ENCODE results near the gene MAVS. TPM values are rescaled to one million over a fixed set of nuclear protein-coding genes. Genes with fewer than 3 reads are reported as not detected.

The MAVS gene
- total RNA-seq, 4 donors from 2014 or later: 17.2 to 28.2 (median 27.1) TPM

DNA sequence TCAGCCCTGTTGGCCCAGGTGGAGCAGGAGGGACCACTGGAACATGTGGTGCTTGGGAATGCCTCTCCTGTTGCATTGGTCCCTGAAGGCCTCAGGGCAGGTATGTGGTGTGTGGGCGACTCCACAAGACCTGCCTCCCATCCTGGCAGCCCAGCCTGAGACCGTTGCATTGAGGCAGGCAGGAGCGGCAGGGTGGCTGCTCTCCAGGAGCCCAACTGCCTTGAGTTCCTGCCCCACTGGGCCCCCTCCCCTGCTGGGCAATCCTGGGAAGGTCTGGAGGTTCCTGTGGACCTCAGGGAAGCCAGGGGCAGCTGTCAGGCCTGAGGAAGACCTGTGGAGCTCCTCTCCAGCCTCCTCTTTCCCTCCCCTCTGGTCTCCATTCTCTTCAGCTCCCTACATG, 19.8 kb downstream of the MAVS start:
- no peak for TF ChIP-seq POLR2A (IDR thresholded peaks at IDR 0.05)
- TF ChIP-seq, protein P1, sequence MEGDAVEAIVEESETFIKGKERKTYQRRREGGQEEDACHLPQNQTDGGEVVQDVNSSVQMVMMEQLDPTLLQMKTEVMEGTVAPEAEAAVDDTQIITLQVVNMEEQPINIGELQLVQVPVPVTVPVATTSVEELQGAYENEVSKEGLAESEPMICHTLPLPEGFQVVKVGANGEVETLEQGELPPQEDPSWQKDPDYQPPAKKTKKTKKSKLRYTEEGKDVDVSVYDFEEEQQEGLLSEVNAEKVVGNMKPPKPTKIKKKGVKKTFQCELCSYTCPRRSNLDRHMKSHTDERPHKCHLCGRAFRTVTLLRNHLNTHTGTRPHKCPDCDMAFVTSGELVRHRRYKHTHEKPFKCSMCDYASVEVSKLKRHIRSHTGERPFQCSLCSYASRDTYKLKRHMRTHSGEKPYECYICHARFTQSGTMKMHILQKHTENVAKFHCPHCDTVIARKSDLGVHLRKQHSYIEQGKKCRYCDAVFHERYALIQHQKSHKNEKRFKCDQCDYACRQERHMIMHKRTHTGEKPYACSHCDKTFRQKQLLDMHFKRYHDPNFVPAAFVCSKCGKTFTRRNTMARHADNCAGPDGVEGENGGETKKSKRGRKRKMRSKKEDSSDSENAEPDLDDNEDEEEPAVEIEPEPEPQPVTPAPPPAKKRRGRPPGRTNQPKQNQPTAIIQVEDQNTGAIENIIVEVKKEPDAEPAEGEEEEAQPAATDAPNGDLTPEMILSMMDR (IDR thresholded peaks at IDR 0.05): no peak
- no peak for DNase-seq (ENCODE audit: low spot score in 2 of 2)
- H3K4me3 ChIP-seq (ENCODE audit: low read depth, poor library complexity, severe bottlenecking): no peak overlapping the region
- intact Hi-C loops (cut with DNase I; ENCODE audit: low total_unique reads): no loop called here
- WGBS, 2 donors: 40 to 49% methylated on average over 2 to 3 of the region's 3 CpGs

DNA sequence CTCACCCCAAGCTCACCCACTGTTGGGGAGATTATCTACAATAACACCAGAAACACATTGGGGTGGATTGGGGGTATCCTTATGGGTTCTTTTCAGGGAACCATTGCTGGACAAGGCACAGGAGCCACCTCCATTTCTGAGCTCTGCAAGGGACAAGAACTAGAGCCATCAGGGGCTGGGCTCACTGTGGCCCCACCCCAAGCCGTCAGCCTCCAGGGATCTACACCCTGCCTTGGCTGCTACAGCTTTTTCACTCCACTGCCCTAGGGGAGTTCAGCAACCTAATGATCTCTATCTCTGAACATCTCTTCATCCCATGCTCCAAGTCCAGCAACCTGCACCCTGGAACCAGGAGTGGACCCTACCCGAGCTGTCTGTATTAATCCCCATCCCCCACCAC, 21.2 kb downstream of the MAVS start:
- intact Hi-C loops (cut with DNase I; ENCODE audit: low total_unique reads): no loop called here
- DNase-seq (ENCODE audit: low spot score in 2 of 2): no peak
- 59 to 83% methylated on average over 2 of the region's 2 CpGs for WGBS, 2 donors

DNA sequence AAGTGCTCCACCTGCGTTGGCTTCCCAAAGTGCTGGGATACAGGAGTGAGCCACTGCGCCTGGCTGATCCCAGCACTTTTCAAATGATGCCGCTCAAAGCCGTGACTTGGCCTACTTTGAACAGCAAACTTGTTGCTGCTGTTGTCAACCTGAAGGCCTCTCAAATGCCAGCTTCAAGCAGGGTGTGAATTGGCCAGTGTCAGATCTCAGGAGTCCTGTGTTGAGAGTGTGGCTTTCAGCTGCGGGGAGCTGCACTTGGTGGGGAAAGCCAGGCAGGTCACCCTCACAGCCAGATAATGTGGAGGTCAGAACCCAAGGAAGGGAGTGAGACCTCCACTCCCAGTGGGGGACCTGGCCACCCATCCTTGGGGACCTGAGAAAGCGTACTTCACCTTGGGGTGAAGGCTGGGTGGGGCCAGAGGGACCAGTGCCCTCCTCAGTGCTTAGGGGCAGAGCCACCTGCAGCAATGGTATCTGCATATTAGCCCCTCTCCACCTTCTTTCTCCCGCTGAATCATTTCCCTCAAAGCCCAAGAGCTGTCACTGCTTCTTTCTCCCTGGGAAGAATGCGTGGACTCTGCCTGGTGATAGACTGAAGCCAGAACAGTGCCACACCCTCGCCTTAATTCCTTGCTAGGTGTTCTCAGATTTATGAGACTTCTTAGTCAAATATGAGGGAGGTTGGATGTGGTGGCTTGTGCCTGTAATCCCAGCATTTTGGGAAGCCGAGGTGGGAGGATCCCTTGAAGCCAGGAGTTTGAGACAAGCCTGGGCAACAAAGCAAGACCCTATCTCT, 23.4 kb downstream of the MAVS start:
- TF ChIP-seq, protein P1 (IDR thresholded peaks at IDR 0.05): no peak
- TF ChIP-seq POLR2A (IDR thresholded peaks at IDR 0.05): no peak
- 82 to 87% methylated on average over 10 of the region's 10 CpGs for WGBS, 2 donors
- H3K4me3 ChIP-seq (ENCODE audit: low read depth, poor library complexity, severe bottlenecking): no peak overlapping the region
- DNase-seq (ENCODE audit: low spot score in 2 of 2): no peak
- intact Hi-C loops (cut with DNase I; ENCODE audit: low total_unique reads): no loop called here

More for the DNA sequence above, 21.2 kb downstream of the MAVS start:
- no peak overlapping the region for H3K4me3 ChIP-seq (ENCODE audit: low read depth, poor library complexity, severe bottlenecking)
- TF ChIP-seq POLR2A (IDR thresholded peaks at IDR 0.05): no peak
- TF ChIP-seq, protein P1 (IDR thresholded peaks at IDR 0.05): no peak

DNA sequence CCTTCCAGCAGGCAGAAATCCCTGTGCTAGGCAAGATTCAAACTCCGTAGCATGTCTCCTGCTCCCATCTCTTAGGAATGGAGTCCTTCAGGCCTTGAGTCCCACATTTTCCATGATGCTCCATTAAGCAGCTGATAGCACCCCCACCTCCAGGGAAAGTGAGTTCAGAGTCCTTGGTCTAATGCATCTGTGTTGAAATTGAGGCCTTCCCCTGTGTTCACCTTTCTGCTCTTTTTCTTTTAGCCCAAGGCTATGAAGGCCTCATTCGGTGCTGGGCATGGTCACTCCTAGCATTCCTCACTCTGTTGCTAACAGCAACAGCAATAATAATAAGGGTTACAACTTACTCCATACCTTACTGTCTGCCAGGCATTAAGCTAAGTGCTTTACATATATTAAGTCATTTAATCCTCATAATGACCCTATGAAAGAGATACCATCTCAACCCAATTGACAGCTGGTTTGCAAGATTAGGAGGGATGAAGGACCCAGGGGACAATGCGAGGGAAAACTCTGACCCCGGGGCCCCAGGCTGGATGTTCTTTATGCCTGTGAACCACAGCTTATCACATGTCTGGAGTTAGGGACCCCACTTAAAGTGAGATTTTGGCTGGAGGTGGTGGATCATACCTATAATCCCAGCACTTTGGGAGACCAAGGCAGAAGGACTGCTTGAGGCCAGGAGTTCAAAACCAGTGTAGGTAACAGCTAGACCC, 25.1 kb downstream of the MAVS start:
- no peak overlapping the region for H3K4me3 ChIP-seq (ENCODE audit: low read depth, poor library complexity, severe bottlenecking)
- no peak for TF ChIP-seq POLR2A (IDR thresholded peaks at IDR 0.05)
- TF ChIP-seq, protein P1 (IDR thresholded peaks at IDR 0.05): no peak
- intact Hi-C loops (cut with DNase I; ENCODE audit: low total_unique reads): no loop called here
- no peak for DNase-seq (ENCODE audit: low spot score in 2 of 2)
- 79 to 85% methylated on average over 4 of the region's 4 CpGs for WGBS, 2 donors

DNA sequence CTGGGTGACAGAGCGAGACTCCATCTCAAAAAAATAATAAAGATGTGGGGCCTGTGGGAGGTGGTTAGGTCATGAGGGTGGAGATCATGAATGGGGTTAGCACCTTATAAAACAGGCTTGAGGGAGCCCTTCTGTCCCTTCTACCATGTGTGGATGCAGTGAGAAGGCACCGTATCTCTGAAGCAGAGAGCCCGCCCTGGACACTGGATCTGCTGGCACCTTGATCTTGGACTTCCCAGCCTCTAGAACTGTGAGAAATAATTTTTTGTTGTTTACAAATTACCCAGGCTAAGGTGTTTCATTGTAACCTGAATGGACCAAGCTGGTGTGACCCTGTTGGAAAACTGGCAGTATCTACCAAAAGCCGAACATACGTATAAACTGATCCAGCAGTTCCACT, 26.9 kb downstream of the MAVS start:
- WGBS, 2 donors: 96 to 97% methylated on average over 5 of the region's 5 CpGs
- TF ChIP-seq, protein P1 (IDR thresholded peaks at IDR 0.05): no peak
- TF ChIP-seq POLR2A (IDR thresholded peaks at IDR 0.05): no peak
- no peak for DNase-seq (ENCODE audit: low spot score in 2 of 2)
- H3K4me3 ChIP-seq (ENCODE audit: low read depth, poor library complexity, severe bottlenecking): no peak overlapping the region
- intact Hi-C loops (cut with DNase I; ENCODE audit: low total_unique reads): no loop called here
